Thyroid gland (tissue), 4 donors: ENCODE measurements around the gene NTN3. TPM values are rescaled to one million over a fixed set of nuclear protein-coding genes. Genes with fewer than 3 reads are reported as not detected.
A peak's percentile ranks its signal among the peaks of the same experiment; 100 is the strongest.

Experiments
- DNase-seq, 2 donors: peaks; one replicate each; pipeline ENCODE4 v3.0.0-alpha.2; 2019
- H3K27ac ChIP-seq, 3 donors: fragments of 200-600 bp; sonication (generic); 1 replicate in 2 of 3; 2 replicates in 1 of 3; pipeline ENCODE4 v1.5.1; 2016 to 2019; ENCODE audit warnings: mild to moderate bottlenecking in 1 of 3, moderate library complexity in 1 of 3
- H3K27me3 ChIP-seq: fragments of 200-600 bp; sonication (generic); one replicate; pipeline ENCODE4 v1.5.1; 2019
- H3K36me3 ChIP-seq, 2 donors: fragments of 200-600 bp; sonication (generic); one replicate each; pipeline ENCODE4 v1.5.1; 2016 to 2019
- H3K4me1 ChIP-seq, 2 donors: fragments of 200-600 bp; sonication (generic); one replicate each; pipeline ENCODE4 v1.5.1; 2017 to 2019
- H3K4me3 ChIP-seq, 3 donors: fragments of 200-600 bp; sonication (generic); replicated peaks in 1 of 3; 1 replicate in 2 of 3; 2 replicates in 1 of 3; pipeline ENCODE4 v1.5.1; 2016; ENCODE audit warnings: mild to moderate bottlenecking in 1 of 3
- H3K9me3 ChIP-seq: fragments of 200-600 bp; sonication (generic); one replicate; pipeline ENCODE4 v1.5.1; 2017
- CTCF ChIP-seq, 6 experiments: fragments of 200-600 bp in 3 of 6; fragments of 450-650 bp in 3 of 6; sonication (generic) in 3 of 6; IDR thresholded peaks; one replicate each; pipeline ENCODE4 v1.5.1; 2016 to 2019; ENCODE audit warnings: antibody characterized with exemption in 6 of 6, mild to moderate bottlenecking in 2 of 6, inconsistent platforms in 1 of 6, moderate library complexity in 1 of 6
- POLR2A ChIP-seq, 2 donors: fragments of 450-650 bp; IDR thresholded peaks; one replicate each; pipeline ENCODE4 v1.6.1; 2017; ENCODE audit warnings: antibody characterized with exemption in 2 of 2, mild to moderate bottlenecking in 2 of 2, moderate library complexity in 1 of 2
- whole genome bisulfite sequencing, 2 donors: methylation state at CpG; one replicate each; pipeline ENCODE4 v1.1.5; 2017; 5-methylcytosine and 5-hydroxymethylcytosine counted together
- intact Hi-C: fragments of 100-400 bp; cut with DNase I; formaldehyde crosslinking; loops from one replicate; pipeline ENCODE4 v1.15.1; 2023
- total RNA-seq, 4 donors: library from RNA; depleted of rRNA; stranded (reverse); fragments of >200 nt; gene quantifications; one replicate each; pipeline ENCODE4 v1.2.3, GENCODE V29; 2016

The NTN3 gene
- total RNA-seq, 4 donors from 2014 or later = 0.13 to 0.63 (median 0.56) TPM; not detected in 1

- H3K4me1 ChIP-seq = peaks cover 13 to 14% of the 10 kb centered on the region in 2 donors
- DNase-seq = peak in 1 of 2 donors; percentile 29
- H3K9me3 ChIP-seq = no peaks in the 10 kb centered on the region
- H3K4me3 ChIP-seq = peak overlapping the region in 2 of 3 donors; percentile 46 to 77
- no peaks in the 10 kb centered on the region for H3K27me3 ChIP-seq
- 17 to 20% methylated on average over 17 of the region's 18 CpGs for WGBS, 2 donors
- H3K27ac ChIP-seq = no peak overlapping the region
- intact Hi-C loops = no loop called here
- H3K36me3 ChIP-seq = no peaks in the 10 kb centered on the region
- TF ChIP-seq POLR2A (IDR thresholded peaks at IDR 0.05) = no peak
- TF ChIP-seq CTCF (IDR thresholded peaks at IDR 0.05) = no peak
These were observed 12.0 kb upstream of the NTN3 start for GRCh38 chr16:2458887-2459646.

- DNase-seq = peak; percentile 98
- WGBS, 2 donors = 0 to 1% methylated on average over 27 to 45 of the region's 66 CpGs
- Histone ChIP-seq H3K27me3 (no peaks in the 10 kb centered on the region), H3K9me3 (no peaks in the 10 kb centered on the region), H3K4me3 (peak within 1 kb of the TSS in 2 of 3 donors; percentile 46 to 77), H3K36me3 (no peaks in the 10 kb centered on the region), H3K27ac (no peak within 1 kb of the TSS), H3K4me1 (peaks cover 13 to 14% of the 10 kb centered on the region in 2 donors)
- TF ChIP-seq CTCF (IDR thresholded peaks at IDR 0.05) (no peak), POLR2A (IDR thresholded peaks at IDR 0.05) (no peak)
- intact Hi-C loops = no loop called here
These were observed 11.3 kb upstream of the NTN3 start, which contains the start of gene TEDC2 for GRCh38 chr16:2459647-2460390. TSS of gene TEDC2 (plus strand) at chr16:2460109. CDS start at chr16:2460145, 36 bp downstream.

- TF ChIP-seq POLR2A (IDR thresholded peaks at IDR 0.05) = no peak
- no peak for TF ChIP-seq CTCF (IDR thresholded peaks at IDR 0.05)
- Histone ChIP-seq H3K4me3 (peak overlapping the region in 1 of 3 donors; percentile 46), H3K27ac (no peak overlapping the region), H3K4me1 (peaks cover 13 to 14% of the 10 kb centered on the region in 2 donors), H3K9me3 (no peaks in the 10 kb centered on the region), H3K36me3 (no peaks in the 10 kb centered on the region), H3K27me3 (no peaks in the 10 kb centered on the region)
- WGBS, 2 donors = no CpG with 5 or more reads among the region's 20 CpGs
- no peak for DNase-seq
- intact Hi-C loops = no loop called here
These were observed 10.7 kb upstream of the NTN3 start for GRCh38 chr16:2460391-2460713.

GRCh38 chr16:2460916-2461315, 10.2 kb upstream of the NTN3 start:
- Histone ChIP-seq H3K4me3 (no peak overlapping the region), H3K36me3 (no peaks in the 10 kb centered on the region), H3K4me1 (peaks cover 13 to 14% of the 10 kb centered on the region in 2 donors), H3K9me3 (no peaks in the 10 kb centered on the region), H3K27ac (no peak overlapping the region), H3K27me3 (no peaks in the 10 kb centered on the region)
- no peak for DNase-seq
- TF ChIP-seq CTCF (IDR thresholded peaks at IDR 0.05) = no peak
- TF ChIP-seq POLR2A (IDR thresholded peaks at IDR 0.05) = no peak
- intact Hi-C loops = no loop called here
- 81% methylated on average over 7 of the region's 13 CpGs; no CpG with 5 or more reads in 1 of the 2 donors for WGBS, 2 donors
